ENCODE measurements around the gene ALX4. TPM values are rescaled to one million over a fixed set of nuclear protein-coding genes. Genes with fewer than 3 reads are reported as not detected.

The ALX4 gene
- total RNA-seq, 1 donor from 2014 or later = not detected

DNA sequence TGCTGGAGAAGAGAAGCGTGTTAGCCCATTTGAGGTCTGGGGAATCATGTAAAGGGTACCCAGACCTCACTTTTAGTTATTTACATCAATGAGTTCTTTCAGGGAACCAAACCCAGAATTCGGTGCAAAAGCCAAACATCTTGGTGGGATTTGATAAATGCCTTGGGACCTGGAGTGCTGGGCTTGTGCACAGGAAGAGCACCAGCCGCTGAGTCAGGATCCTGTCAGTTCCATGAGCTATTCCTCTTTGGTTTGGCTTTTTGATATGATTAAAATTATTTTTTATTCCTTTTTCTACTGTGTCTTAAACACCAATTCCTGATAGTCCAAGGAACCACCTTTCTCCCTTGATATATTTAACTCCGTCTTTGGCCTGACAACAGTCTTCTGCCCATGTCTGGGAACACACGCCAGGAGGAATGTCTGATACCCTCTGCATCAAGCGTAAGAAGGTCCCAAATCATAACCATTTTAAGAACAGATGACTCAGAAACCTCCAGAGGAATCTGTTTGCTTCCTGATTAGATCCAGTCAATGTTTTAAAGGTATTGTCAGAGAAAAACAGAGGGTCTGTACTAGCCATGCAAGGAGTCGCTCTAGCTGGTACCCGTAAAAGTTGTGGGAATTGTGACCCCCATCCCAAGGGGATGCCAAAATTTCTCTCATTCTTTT is 65.2 kb downstream of the ALX4 start:
- H3K27me3 Mint-ChIP-seq (ENCODE audit: insufficient read depth) = no peaks in the 10 kb centered on the region
- no peak overlapping the region for H3K4me3 Mint-ChIP-seq
- peaks cover 5% of the 10 kb centered on the region for H3K36me3 Mint-ChIP-seq (ENCODE audit: low read depth)
- intact Hi-C loops (cut with micrococcal nuclease) = no loop called here
- no peak overlapping the region for H3K27ac Mint-ChIP-seq
- H3K9me3 Mint-ChIP-seq = no peaks in the 10 kb centered on the region
- H3K4me1 Mint-ChIP-seq (ENCODE audit: low read depth) = no peaks in the 10 kb centered on the region
- no peak for DNase-seq (ENCODE audit: low spot score)

DNA sequence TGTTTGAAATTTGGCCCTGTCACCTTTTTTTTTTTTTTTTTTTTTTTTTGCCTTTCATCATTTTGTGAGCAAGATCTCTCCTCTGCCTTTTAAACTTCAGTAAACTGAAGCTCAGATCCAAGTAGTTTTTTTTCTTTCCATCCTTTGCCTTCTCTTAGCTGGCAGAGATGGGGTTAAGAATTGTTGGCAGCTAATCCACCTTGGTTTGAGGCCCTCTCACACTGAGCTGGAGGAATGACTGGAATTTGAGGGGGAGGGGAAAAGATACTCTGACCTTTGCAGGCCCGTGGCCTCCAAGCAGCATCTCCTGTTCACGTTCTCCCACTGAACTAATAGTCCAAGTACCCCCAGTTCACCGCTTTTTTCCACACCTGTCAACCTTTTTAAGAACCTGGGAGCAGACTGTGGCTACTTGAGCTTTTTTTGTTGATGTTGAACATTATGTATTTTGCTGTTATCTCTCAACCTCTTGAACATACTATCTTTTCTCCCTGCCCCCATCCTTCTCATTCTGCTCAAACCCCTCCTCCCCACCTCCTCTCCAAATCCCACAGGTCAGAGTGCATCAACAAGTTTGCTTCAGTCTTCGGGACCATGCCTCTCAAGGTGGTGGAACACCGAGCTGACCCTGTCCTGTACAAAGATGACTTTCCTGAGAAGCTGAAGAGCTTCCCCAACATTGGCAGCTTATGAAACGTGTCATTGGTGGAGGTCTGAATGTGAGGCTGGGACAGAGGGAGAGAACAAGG is 66.2 kb downstream of the ALX4 start:
- Mint-ChIP-seq H3K27ac (no peak overlapping the region), H3K4me1 (ENCODE audit: low read depth) (no peaks in the 10 kb centered on the region), H3K9me3 (no peaks in the 10 kb centered on the region), H3K36me3 (ENCODE audit: low read depth) (peaks cover 9% of the 10 kb centered on the region), H3K27me3 (ENCODE audit: insufficient read depth) (no peaks in the 10 kb centered on the region), H3K4me3 (no peak overlapping the region)
- intact Hi-C loops (cut with micrococcal nuclease) = no loop called here
- no peak for DNase-seq (ENCODE audit: low spot score)

DNA sequence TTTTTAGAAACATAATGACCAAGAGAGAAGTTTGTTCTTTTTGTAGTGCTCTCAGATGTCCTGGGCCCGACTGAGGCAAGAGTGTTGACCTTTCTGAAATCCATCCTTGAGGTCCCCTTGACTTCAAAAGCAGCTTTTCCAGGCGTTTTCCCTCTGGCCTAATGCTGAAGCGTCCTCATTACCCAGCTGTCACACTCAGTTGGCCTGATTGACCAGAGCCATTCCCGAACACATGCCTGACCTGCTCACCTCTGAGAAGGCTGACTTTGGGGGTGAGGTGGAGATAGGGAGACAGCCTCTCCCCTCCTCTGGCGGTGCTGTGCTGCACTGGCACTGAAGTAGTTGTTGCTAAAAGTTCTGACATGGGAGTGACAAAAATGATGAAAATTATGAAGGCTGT is 66.9 kb downstream of the ALX4 start:
- DNase-seq (ENCODE audit: low spot score) = no peak
- intact Hi-C loops (cut with micrococcal nuclease) = no loop called here
- H3K4me1 Mint-ChIP-seq (ENCODE audit: low read depth) = no peaks in the 10 kb centered on the region
- no peak overlapping the region for H3K4me3 Mint-ChIP-seq
- no peak overlapping the region for H3K27ac Mint-ChIP-seq
- H3K27me3 Mint-ChIP-seq (ENCODE audit: insufficient read depth) = no peaks in the 10 kb centered on the region
- H3K9me3 Mint-ChIP-seq = no peaks in the 10 kb centered on the region
- peaks cover 10% of the 10 kb centered on the region for H3K36me3 Mint-ChIP-seq (ENCODE audit: low read depth)

DNA sequence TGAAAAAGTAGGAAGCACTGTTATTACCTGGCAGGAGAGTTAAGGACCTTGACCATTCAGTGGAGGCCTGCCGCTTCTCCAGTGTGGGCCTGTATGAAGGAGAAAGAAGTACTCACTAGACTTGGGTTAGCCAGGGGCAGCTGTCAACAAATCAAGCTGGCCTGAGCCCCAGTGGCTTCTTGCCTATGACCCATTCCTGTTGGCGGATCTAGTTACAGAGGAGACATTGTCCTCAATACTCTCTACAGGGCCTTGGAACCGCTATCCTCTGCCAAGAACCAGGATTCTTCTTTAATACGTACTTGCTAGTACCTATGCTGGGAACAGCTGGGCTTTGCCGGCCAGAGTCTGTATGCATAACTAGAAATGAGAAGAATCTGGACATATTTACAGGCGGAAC is 68.1 kb downstream of the ALX4 start:
- H3K36me3 Mint-ChIP-seq (ENCODE audit: low read depth) = peaks cover 12% of the 10 kb centered on the region
- H3K9me3 Mint-ChIP-seq = no peaks in the 10 kb centered on the region
- H3K4me3 Mint-ChIP-seq = no peak overlapping the region
- no peak for DNase-seq (ENCODE audit: low spot score)
- no peak overlapping the region for H3K27ac Mint-ChIP-seq
- no peaks in the 10 kb centered on the region for H3K27me3 Mint-ChIP-seq (ENCODE audit: insufficient read depth)
- intact Hi-C loops (cut with micrococcal nuclease) = no loop called here
- no peaks in the 10 kb centered on the region for H3K4me1 Mint-ChIP-seq (ENCODE audit: low read depth)

DNA sequence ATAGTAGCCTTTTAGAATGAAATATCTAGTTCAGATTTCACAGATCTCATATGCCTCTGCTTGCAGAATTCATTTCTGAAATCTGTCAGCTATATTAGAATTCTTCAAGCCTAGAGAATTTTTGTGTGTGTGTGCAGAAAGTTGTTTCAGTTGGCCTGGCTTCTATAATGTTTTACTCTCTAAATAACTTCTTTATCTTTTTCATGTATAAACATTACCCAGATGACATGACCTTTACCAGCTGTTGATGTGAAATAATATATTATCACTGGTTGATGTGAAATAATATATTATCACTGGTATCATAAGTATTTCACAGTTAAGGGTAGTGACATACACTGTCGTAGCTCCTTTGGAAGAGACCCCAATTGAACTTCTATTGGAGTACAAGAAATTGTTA is 72.8 kb downstream of the ALX4 start:
- intact Hi-C loops (cut with micrococcal nuclease) = no loop called here
- Mint-ChIP-seq H3K36me3 (ENCODE audit: low read depth) (peaks cover 13% of the 10 kb centered on the region), H3K4me3 (no peak overlapping the region), H3K27me3 (ENCODE audit: insufficient read depth) (no peaks in the 10 kb centered on the region), H3K27ac (no peak overlapping the region), H3K4me1 (ENCODE audit: low read depth) (no peaks in the 10 kb centered on the region), H3K9me3 (no peaks in the 10 kb centered on the region)
- no peak for DNase-seq (ENCODE audit: low spot score)

DNA sequence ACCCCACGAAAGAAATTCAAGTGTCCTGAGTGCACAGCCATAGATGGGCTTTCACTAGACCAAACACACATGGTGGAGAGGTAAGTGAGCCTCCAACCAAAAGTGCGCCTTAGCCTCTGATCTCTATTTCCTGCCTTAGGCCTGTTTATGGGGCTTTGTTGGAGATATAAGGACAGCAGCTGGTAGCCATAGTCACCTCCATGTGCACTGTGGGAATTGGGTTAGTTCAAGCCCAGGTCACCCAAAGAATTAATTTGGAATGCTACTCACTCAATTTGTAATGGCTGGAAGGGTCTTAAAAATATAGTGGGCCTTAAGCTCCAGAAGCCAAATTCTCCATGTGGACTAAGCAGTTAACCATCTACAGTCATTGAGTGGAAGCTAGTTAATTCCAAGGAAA is 73.6 kb downstream of the ALX4 start:
- H3K4me1 Mint-ChIP-seq (ENCODE audit: low read depth) = no peaks in the 10 kb centered on the region

DNA sequence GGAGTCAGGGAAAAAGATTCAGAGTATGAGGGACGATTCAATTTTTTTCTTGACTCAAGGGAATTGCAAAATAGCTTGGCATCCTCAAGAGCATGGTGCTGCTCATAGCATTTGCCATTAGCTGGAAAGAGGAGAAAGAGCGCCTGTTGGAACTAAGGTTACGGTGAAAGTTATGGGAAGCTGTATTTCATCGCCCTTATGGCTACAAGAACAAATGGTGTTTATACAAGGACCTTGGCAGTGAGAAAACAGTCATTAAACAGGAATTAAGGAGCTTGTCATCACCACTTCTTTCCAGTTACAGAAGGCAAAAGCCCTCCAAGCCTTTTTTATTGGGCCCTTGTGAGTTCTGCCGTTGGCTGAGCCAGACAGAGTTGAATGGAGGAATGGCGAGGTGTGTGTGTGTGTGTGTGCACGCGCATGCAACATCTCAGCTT is 74.2 kb downstream of the ALX4 start:
- H3K27ac Mint-ChIP-seq = no peak overlapping the region
- H3K36me3 Mint-ChIP-seq (ENCODE audit: low read depth) = peaks cover 17% of the 10 kb centered on the region
- no peaks in the 10 kb centered on the region for H3K4me1 Mint-ChIP-seq (ENCODE audit: low read depth)
- DNase-seq (ENCODE audit: low spot score) = no peak
- intact Hi-C loops (cut with micrococcal nuclease) = no loop called here
- H3K4me3 Mint-ChIP-seq = no peak overlapping the region
- H3K9me3 Mint-ChIP-seq = no peaks in the 10 kb centered on the region
- H3K27me3 Mint-ChIP-seq (ENCODE audit: insufficient read depth) = no peaks in the 10 kb centered on the region

More for the DNA sequence above, 73.6 kb downstream of the ALX4 start:
- Mint-ChIP-seq H3K36me3 (ENCODE audit: low read depth) (peaks cover 13% of the 10 kb centered on the region), H3K4me3 (no peak overlapping the region), H3K9me3 (no peaks in the 10 kb centered on the region), H3K27me3 (ENCODE audit: insufficient read depth) (no peaks in the 10 kb centered on the region), H3K27ac (no peak overlapping the region)
- no peak for DNase-seq (ENCODE audit: low spot score)
- intact Hi-C loops (cut with micrococcal nuclease) = no loop called here

DNA sequence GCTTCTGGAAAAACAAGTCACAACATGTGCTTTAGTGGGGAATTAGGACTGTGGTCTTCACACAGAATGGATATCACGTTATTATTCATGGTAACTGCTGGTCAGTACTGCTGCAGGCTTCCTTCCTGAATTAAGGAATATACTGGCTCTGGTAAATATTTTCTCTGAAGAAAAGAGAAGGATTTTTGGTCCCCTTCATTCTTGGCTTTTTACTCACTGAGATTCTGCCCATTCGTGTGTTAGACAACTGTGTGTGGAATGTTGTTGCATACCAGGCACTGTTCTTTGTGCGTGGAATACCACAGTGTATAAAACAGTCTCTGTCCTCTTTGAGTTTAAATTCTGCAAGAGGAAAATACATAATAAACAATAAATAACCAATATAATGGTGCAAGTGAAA is 80.3 kb downstream of the ALX4 start:
- H3K36me3 Mint-ChIP-seq (ENCODE audit: low read depth) = peaks cover 8% of the 10 kb centered on the region
- DNase-seq (ENCODE audit: low spot score) = no peak
- H3K27ac Mint-ChIP-seq = no peak overlapping the region
- H3K27me3 Mint-ChIP-seq (ENCODE audit: insufficient read depth) = no peaks in the 10 kb centered on the region
- intact Hi-C loops (cut with micrococcal nuclease) = no loop called here
- H3K4me3 Mint-ChIP-seq = no peak overlapping the region
- H3K9me3 Mint-ChIP-seq = no peaks in the 10 kb centered on the region
- peaks cover 7% of the 10 kb centered on the region for H3K4me1 Mint-ChIP-seq (ENCODE audit: low read depth)

DNA sequence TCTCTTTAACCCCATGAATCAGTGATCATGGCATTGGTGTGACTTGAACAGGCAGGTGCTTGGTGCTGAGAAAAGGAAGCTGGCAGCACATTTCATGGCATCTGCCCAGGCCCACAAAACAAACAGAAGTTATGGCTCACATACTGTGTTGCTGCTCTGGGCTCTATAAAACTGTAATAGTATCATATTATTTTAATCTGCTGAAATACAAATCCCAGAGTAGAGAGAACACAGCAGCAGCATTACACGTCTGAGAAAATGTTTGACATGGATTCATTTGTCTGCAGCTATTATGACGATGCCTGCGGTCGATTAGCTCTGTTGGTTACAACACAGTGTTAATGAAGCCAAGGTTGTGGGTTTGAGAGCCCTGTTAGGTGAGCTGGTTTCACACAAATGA is 80.8 kb downstream of the ALX4 start:
- Mint-ChIP-seq H3K4me1 (ENCODE audit: low read depth) (peaks cover 7% of the 10 kb centered on the region), H3K36me3 (ENCODE audit: low read depth) (peaks cover 8% of the 10 kb centered on the region), H3K27me3 (ENCODE audit: insufficient read depth) (no peaks in the 10 kb centered on the region), H3K9me3 (no peaks in the 10 kb centered on the region), H3K4me3 (no peak overlapping the region), H3K27ac (no peak overlapping the region)
- intact Hi-C loops (cut with micrococcal nuclease) = no loop called here
- no peak for DNase-seq (ENCODE audit: low spot score)

DNA sequence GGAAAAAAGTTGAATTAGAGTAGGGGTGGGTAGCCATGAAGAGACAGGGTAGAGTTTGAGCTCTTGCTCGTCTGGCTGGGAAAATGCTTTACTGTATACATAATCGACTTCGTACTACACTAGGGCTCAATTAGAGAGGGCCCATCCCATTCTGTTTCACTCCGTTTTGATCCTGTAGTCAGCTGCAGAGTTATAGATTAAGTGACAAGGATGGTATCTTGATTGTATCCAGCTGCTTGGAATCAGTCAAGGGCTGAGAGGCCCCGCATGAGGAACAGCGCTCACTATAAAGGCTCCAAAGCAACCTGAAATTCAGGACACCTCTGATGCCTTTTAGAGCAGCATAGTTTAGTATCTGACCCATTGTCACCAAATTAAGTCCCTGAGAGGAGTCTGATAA is 81.6 kb downstream of the ALX4 start:
- Mint-ChIP-seq H3K4me3 (no peak overlapping the region), H3K36me3 (ENCODE audit: low read depth) (peaks cover 8% of the 10 kb centered on the region), H3K9me3 (no peaks in the 10 kb centered on the region), H3K27me3 (ENCODE audit: insufficient read depth) (no peaks in the 10 kb centered on the region), H3K27ac (no peak overlapping the region), H3K4me1 (ENCODE audit: low read depth) (peaks cover 7% of the 10 kb centered on the region)
- intact Hi-C loops (cut with micrococcal nuclease) = no loop called here
- no peak for DNase-seq (ENCODE audit: low spot score)

DNA sequence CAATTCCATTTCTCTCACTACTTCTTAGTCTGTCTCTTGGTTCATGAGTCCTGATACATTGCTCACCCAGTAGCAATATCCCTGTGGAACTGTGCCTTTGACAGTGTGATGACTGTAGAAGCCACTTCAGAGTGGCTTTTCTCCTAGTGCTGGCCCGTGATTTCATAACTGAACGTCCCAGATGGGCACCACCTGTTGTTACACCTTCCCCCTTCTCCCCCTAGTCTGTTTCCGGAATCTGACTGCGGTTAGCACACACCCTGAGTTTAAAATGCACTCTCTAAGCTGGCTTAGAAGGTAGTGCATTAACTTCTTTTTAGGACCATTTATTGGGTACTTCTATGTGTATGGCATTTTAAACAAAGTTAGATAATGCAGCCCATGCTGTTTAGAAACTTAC is 83.0 kb downstream of the ALX4 start:
- Mint-ChIP-seq H3K4me3 (no peak overlapping the region), H3K27me3 (ENCODE audit: insufficient read depth) (no peaks in the 10 kb centered on the region)
- no peak for DNase-seq (ENCODE audit: low spot score)

DNA sequence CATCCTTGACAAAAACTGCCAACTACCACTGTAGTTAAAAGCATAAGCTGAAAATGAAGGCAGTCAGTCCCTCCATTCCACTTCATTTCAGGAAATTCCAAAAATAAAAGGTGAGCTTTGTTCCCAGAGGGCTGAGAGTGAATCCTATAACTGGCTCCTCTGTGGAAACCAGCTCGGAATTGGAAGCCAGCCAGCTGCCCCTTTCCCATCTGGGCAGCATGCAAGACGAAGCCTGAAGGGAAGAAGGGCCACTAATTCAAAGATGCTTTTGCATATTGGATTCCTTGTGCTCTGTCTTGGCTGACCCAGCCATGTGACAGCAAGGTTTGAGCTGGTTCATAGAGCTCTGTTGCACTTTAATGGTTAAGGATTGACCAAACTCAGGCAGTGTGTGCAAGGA is 83.4 kb downstream of the ALX4 start:
- no peak overlapping the region for H3K4me3 Mint-ChIP-seq
- no peaks in the 10 kb centered on the region for H3K27me3 Mint-ChIP-seq (ENCODE audit: insufficient read depth)
- H3K36me3 Mint-ChIP-seq (ENCODE audit: low read depth) = peaks cover 6% of the 10 kb centered on the region
- no peaks in the 10 kb centered on the region for H3K9me3 Mint-ChIP-seq
- H3K27ac Mint-ChIP-seq = no peak overlapping the region
- no peak for DNase-seq (ENCODE audit: low spot score)
- intact Hi-C loops (cut with micrococcal nuclease) = no loop called here
- peaks cover 7% of the 10 kb centered on the region for H3K4me1 Mint-ChIP-seq (ENCODE audit: low read depth)

More for the DNA sequence above, 83.0 kb downstream of the ALX4 start:
- no peak overlapping the region for H3K27ac Mint-ChIP-seq
- intact Hi-C loops (cut with micrococcal nuclease) = no loop called here
- H3K4me1 Mint-ChIP-seq (ENCODE audit: low read depth) = peaks cover 7% of the 10 kb centered on the region
- peaks cover 6% of the 10 kb centered on the region for H3K36me3 Mint-ChIP-seq (ENCODE audit: low read depth)
- no peaks in the 10 kb centered on the region for H3K9me3 Mint-ChIP-seq

DNA sequence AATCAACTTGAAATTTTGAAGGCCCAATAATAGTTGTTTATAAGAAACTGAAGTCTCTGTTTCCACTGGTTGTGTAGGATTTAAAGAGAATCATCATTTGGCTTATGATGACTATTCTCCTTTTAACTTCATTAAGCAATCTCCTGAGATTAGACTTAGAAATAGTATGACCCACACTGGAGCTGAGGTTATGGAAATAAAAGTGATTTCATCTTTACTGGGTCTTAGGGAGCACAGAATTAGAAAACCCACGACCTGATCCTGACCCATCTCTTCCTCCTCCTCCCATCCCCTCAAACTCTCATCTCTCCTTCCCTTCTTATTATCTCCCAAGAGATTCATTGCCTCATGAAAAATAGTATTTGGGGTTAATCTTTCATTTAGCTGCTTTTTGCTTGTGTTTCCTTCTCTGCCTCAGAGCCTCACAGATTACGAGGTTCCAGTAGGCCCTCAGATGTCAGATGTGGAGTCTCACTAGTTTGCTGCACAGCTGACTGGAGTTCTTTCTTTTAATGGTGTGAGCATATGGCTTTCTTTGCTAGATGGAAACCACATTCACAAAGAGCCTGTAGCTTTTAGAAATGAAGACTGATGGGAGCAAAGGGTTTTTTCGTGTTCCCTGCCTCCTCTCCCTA is 85.0 kb downstream of the ALX4 start:
- H3K36me3 Mint-ChIP-seq (ENCODE audit: low read depth) = peaks cover 2% of the 10 kb centered on the region
- DNase-seq (ENCODE audit: low spot score) = no peak
- no peaks in the 10 kb centered on the region for H3K27me3 Mint-ChIP-seq (ENCODE audit: insufficient read depth)
- H3K4me3 Mint-ChIP-seq = no peak overlapping the region
- H3K4me1 Mint-ChIP-seq (ENCODE audit: low read depth) = peaks cover 7% of the 10 kb centered on the region
- H3K9me3 Mint-ChIP-seq = no peaks in the 10 kb centered on the region
- intact Hi-C loops (cut with micrococcal nuclease) = no loop called here
- H3K27ac Mint-ChIP-seq = no peak overlapping the region

Data from activated T-helper 1 cell treated with anti-CD3 and anti-CD28 coated beads, Interleukin-12 subunit alpha, Interleukin-12 subunit beta, Interleukin-2, Interleukin-4 antibody, amounts not matched to agents 30 ng/mL and 10 ng/mL and 1 ng/mL, durations not matched to agents 14 hours and 24 hours and 36 hours (primary cell).